A673 (cell line): ENCODE data around the gene DNAI2.

Source experiments
- CTCF ChIP-seq: fragments of 300-800, 200-600 bp; sonication (generic); conservative IDR thresholded peaks from 2 replicates; pipeline ENCODE4 v1.5.1; 2017; ENCODE audit warnings: low read depth, mild to moderate bottlenecking, antibody characterized with exemption, low read length, moderate library complexity, mixed read lengths
- EZH2 ChIP-seq: fragments of 200-600 bp; sonication (generic); IDR thresholded peaks from 2 replicates; pipeline ENCODE4 v1.6.1; 2017; ENCODE audit warnings: borderline replicate concordance, low read depth, mild to moderate bottlenecking, mixed read lengths, antibody characterized with exemption, low read length; ENCODE audit not compliant: poor library complexity, severe bottlenecking

- no peak for TF ChIP-seq CTCF
- no peak for TF ChIP-seq EZH2
Observed at GRCh38 chr17:74329378-74329777, 55.3 kb downstream of the DNAI2 start.
